ENCODE data around the gene PRDX4. TPM values are rescaled to one million over a fixed set of nuclear protein-coding genes. Genes with fewer than 3 reads are reported as not detected.
A peak's percentile ranks its signal among the peaks of the same experiment; 100 is the strongest.

PRDX4 gene
- total and polyA plus RNA-seq, 12 donors: 23.1 to 527 (median 136) TPM

DNA sequence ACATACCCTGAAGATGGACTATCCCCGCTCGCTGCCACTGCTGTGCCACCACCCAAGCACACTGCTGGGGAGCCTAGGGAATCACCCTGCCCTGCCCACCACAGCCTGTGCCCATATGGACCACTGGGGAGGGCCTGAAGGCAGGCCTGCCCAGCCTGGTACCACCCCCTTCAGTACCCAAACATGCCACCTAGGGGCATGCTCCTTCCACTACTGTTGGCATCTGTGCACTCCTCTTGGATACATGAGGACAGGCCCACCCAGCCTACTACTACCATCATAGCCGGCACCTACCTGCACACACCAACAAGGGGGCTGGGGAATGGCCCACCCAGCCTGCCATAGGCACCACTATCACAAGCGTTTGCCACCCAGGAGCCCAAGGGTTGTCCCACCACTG, 30.1 kb upstream of the PRDX4 start:
- WGBS, 4 donors: 85 to 93% methylated on average over 4 of the region's 4 CpGs; no CpG with 5 or more reads in 2 of the 4 donors

DNA sequence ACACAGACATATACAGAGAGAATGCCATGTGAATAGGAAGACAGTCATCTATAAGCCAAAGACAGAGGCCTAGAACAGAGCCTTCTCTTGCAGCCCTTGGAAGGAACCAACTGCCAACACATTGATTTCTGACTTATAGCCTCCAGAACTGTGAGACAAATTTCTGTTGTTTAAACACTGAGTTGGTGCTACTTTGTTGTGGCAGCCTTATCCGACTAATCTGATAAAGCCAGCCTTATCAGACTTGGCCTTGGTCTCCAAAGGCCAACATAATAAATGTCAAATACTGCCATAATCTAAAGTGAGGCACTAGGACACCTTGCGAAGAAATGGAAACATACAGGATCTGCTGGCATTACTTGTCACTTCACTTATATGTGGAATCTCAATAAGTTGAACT, 24.3 kb upstream of the PRDX4 start:
- Histone ChIP-seq H3K9me3 (replicated peaks in 1 of 3) (peaks cover 0 to 10% (median 0%) of the 10 kb centered on the region in 3 donors), H3K36me3 (replicated peaks in 1 of 2) (no peaks in the 10 kb centered on the region), H3K27me3 (no peaks in the 10 kb centered on the region), H3K4me1 (replicated peaks in 1 of 2) (no peaks in the 10 kb centered on the region), H3K4me3 (no peak overlapping the region), H3K27ac (no peak overlapping the region)
- intact Hi-C loops (cut with DNase I): no loop called here
- peak in 2 of 7 donors; percentile 4 to 20 for DNase-seq
- TF ChIP-seq, protein P1, sequence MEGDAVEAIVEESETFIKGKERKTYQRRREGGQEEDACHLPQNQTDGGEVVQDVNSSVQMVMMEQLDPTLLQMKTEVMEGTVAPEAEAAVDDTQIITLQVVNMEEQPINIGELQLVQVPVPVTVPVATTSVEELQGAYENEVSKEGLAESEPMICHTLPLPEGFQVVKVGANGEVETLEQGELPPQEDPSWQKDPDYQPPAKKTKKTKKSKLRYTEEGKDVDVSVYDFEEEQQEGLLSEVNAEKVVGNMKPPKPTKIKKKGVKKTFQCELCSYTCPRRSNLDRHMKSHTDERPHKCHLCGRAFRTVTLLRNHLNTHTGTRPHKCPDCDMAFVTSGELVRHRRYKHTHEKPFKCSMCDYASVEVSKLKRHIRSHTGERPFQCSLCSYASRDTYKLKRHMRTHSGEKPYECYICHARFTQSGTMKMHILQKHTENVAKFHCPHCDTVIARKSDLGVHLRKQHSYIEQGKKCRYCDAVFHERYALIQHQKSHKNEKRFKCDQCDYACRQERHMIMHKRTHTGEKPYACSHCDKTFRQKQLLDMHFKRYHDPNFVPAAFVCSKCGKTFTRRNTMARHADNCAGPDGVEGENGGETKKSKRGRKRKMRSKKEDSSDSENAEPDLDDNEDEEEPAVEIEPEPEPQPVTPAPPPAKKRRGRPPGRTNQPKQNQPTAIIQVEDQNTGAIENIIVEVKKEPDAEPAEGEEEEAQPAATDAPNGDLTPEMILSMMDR (IDR thresholded peaks at IDR 0.05): no peak
- no peak for TF ChIP-seq POLR2A (IDR thresholded peaks at IDR 0.05)
- 32 to 51% (median 49%) methylated on average over 2 of the region's 2 CpGs for WGBS, 4 donors

More for the DNA sequence above, 30.1 kb upstream of the PRDX4 start:
- no peaks in the 10 kb centered on the region for H3K4me1 ChIP-seq (replicated peaks in 1 of 2)
- no peak for TF ChIP-seq POLR2A (IDR thresholded peaks at IDR 0.05)
- TF ChIP-seq, protein P1 (IDR thresholded peaks at IDR 0.05): no peak
- no peak overlapping the region for H3K4me3 ChIP-seq
- H3K36me3 ChIP-seq (replicated peaks in 1 of 2): no peaks in the 10 kb centered on the region
- peaks cover 0 to 10% (median 0%) of the 10 kb centered on the region in 3 donors for H3K9me3 ChIP-seq (replicated peaks in 1 of 3)
- peaks cover 13% of the 10 kb centered on the region for H3K27me3 ChIP-seq
- no peak overlapping the region for H3K27ac ChIP-seq
- intact Hi-C loops (cut with DNase I): no loop called here
- no peak for DNase-seq

DNA sequence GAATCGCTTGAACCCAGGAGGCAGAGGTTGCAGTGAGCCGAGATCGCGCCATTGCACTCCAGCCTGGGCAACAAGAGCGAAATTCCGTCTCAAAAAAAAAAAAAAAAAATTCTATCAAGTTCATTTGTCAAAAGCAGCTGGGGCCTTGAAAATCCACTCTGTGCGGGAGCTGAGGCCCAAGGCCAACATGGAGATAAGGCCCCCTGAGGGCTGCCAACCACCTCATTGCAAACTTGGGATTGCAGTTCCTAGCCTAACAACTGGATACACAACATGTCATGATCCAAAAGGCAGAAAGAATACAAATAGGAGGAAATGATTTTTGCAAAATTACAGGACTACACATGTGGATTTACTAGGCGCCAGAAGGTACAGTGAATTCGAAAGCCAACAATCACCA, 22.5 kb upstream of the PRDX4 start:
- intact Hi-C loops (cut with DNase I): no loop called here
- peak in 6 of 7 donors; percentile 43 to 78 (median 65) for DNase-seq
- H3K27me3 ChIP-seq: no peaks in the 10 kb centered on the region
- H3K36me3 ChIP-seq (replicated peaks in 1 of 2): no peaks in the 10 kb centered on the region
- TF ChIP-seq POLR2A (IDR thresholded peaks at IDR 0.05): no peak
- TF ChIP-seq, protein P1 (IDR thresholded peaks at IDR 0.05): no peak
- 46 to 74% (median 61%) methylated on average over 9 of the region's 9 CpGs for WGBS, 4 donors
- no peak overlapping the region for H3K4me3 ChIP-seq
- no peak overlapping the region for H3K27ac ChIP-seq
- H3K4me1 ChIP-seq (replicated peaks in 1 of 2): no peaks in the 10 kb centered on the region
- H3K9me3 ChIP-seq (replicated peaks in 1 of 3): peaks cover 0 to 10% (median 0%) of the 10 kb centered on the region in 3 donors

DNA sequence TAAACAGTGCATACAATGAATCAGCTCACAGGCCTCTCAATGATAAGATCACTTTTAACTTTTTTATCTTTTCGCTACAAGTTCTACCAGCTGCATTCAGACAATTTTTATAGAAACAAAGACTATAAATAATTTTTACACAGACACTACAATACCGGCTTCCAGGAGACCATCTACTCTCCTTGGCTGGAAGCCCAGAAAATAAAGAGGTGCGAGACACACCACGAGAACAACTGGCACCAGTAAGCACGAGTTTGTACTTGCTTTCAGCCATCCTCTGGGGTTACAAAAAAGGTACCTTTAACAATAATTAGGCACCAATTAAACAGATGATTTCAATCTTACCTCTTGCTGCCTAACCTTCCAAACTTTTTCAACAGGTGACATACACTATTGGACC, 11.2 kb upstream of the PRDX4 start:
- H3K4me1 ChIP-seq (replicated peaks in 1 of 2): no peaks in the 10 kb centered on the region
- no peak overlapping the region for H3K4me3 ChIP-seq
- peaks cover 4% of the 10 kb centered on the region for H3K27me3 ChIP-seq
- 42 to 61% (median 47%) methylated on average over 5 of the region's 5 CpGs for WGBS, 4 donors
- peak overlapping the region in 1 of 5 donors; percentile 35 for H3K27ac ChIP-seq
- no peaks in the 10 kb centered on the region for H3K36me3 ChIP-seq (replicated peaks in 1 of 2)
- no peaks in the 10 kb centered on the region for H3K9me3 ChIP-seq (replicated peaks in 1 of 3)
- TF ChIP-seq, protein P1 (IDR thresholded peaks at IDR 0.05): no peak
- TF ChIP-seq POLR2A (IDR thresholded peaks at IDR 0.05): no peak
- intact Hi-C loops (cut with DNase I): no loop called here
- DNase-seq: no peak
